Measurements from ENCODE around the gene MATN4.
"Not testable (repeated sequence)": the region's sequence is repeated elsewhere in the genome, so short reads cannot be mapped to it uniquely, and the experiment has no call there.

The MATN4 gene, protein sequence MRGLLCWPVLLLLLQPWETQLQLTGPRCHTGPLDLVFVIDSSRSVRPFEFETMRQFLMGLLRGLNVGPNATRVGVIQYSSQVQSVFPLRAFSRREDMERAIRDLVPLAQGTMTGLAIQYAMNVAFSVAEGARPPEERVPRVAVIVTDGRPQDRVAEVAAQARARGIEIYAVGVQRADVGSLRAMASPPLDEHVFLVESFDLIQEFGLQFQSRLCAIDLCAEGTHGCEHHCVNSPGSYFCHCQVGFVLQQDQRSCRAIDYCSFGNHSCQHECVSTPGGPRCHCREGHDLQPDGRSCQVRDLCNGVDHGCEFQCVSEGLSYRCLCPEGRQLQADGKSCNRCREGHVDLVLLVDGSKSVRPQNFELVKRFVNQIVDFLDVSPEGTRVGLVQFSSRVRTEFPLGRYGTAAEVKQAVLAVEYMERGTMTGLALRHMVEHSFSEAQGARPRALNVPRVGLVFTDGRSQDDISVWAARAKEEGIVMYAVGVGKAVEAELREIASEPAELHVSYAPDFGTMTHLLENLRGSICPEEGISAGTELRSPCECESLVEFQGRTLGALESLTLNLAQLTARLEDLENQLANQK

DNA sequence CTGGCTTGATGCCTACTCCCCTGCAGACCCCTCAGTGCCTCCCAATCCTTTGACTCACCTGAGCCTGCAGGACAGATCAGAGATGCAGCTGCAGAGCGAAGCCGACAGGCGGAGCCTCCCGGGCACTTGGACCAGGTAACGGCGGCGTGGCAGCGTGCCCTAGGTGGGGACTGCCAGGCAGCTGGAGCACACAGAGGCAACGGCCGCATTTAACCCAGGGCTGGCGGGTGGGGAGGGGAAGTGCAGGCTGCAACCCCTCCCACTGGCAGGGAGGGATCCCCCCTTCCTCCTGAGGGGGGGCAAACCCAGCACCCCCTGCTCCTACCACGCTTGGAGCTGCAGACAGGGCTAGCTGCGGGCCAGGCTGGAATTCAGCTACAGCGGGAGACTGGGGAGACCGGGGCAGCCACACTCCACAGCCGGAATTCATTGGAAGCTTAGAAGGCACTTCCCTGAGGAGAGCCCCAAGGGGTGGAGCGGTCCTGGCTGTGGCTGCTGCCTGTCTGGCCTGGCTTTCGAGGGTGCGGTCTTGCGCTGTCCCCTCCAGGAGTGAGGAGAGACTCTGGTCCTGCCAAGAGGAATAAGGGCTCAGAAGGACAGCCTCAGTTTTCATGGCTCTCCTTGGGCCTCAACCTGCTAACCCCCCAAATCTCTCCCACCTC is at the start of gene MATN4:
MATN4 (minus strand) TSS at position 183 of the 662 bp plus-strand sequence. CDS start 2,717 bp downstream, outside the sequence.
- no peaks in the 10 kb centered on the region for H3K9me3 Mint-ChIP-seq
- no peak within 1 kb of the TSS for H3K4me3 Mint-ChIP-seq
- no peak within 1 kb of the TSS for H3K27ac Mint-ChIP-seq
- H3K36me3 Mint-ChIP-seq, result no peaks in the 10 kb centered on the region
- DNase-seq (ENCODE audit: low spot score in 2 of 2) (peak in 1 of 2 donors; percentile 41), ATAC-seq (no peak)
- peaks cover 16% of the 10 kb centered on the region for H3K4me1 Mint-ChIP-seq

DNA sequence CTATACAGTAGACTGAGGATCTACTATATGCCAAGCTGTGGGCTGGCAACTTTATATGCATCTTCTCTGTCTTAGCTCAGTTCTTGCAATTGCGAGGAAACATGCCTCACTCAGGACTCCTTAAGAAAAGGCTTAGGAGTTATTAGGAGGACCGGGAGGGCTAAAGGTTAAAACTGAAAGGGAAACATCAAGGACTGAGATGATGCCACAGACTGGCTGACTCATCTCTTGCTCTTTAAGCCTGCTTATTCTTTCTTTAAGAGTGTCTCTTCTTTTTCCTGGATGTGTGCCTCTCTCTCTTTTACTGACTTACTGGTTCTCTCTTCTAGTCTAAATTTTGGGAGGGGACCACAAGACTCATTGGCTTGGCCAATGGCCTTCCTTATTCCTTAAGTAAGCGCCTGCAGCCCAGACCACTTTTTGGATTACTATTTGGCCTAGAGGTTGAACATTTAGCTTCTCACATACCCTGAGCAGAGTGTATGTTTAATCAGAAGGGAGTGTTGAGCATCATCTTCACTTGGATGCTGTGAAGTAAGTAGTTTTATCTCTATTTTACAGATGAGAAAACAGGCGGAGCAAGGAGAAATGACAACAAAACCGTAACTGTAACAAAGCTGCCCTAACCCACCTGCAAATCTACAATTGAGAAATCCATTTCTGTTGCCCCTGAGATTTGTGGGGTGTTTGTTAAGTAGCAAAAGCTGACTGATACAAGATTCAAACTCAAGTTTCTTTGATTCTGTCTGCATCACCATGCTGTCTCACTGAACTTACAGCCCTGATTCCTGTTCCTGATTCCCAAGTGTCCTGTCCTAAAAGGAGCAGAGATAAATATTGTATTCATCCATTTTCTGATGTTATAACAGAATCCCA is 47.3 kb upstream of the MATN4 start:
- Mint-ChIP-seq H3K4me1 (peaks cover 34% of the 10 kb centered on the region), H3K4me3 (peak overlapping the region; percentile 57), H3K36me3 (no peaks in the 10 kb centered on the region), H3K9me3 (no peaks in the 10 kb centered on the region), H3K27ac (peak overlapping the region; percentile 86)
- ATAC-seq (peak; percentile 85), DNase-seq (ENCODE audit: low spot score in 2 of 2) (no peak)

GRCh38 chr20:45354423-45355208 is 46.5 kb upstream of the MATN4 start:
- ATAC-seq (peak; percentile 73), DNase-seq (ENCODE audit: low spot score in 2 of 2) (no peak)
- Mint-ChIP-seq H3K27ac (peak overlapping the region; percentile 86), H3K36me3 (no peaks in the 10 kb centered on the region), H3K4me1 (peaks cover 34% of the 10 kb centered on the region), H3K9me3 (no peaks in the 10 kb centered on the region), H3K4me3 (peak overlapping the region; percentile 57)

DNA sequence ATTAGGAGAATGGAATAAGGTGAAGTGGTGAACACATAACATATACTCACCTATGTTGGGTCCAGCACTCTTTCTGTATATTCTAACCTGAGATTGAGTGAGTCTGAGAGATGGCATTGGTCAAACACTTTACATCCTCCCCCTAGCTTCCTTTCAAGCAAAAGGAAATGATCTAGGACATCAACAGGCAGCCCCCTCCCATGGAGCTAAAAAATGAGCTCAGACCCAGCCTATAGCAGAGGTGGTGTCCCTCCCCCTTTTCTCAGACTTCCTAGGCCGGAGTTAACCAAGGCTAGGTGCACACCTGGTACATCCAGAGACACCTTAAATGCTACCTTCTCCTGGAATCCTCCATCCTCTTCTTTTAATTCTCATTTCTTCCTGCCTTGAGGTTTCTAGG is 45.6 kb upstream of the MATN4 start:
- H3K4me1 Mint-ChIP-seq, result peaks cover 36% of the 10 kb centered on the region
- no peak for DNase-seq (ENCODE audit: low spot score in 2 of 2)
- H3K9me3 Mint-ChIP-seq, result no peaks in the 10 kb centered on the region
- ATAC-seq, result no peak
- peak overlapping the region; percentile 86 for H3K27ac Mint-ChIP-seq
- H3K4me3 Mint-ChIP-seq, result no peak overlapping the region
- peaks cover 2% of the 10 kb centered on the region for H3K36me3 Mint-ChIP-seq

DNA sequence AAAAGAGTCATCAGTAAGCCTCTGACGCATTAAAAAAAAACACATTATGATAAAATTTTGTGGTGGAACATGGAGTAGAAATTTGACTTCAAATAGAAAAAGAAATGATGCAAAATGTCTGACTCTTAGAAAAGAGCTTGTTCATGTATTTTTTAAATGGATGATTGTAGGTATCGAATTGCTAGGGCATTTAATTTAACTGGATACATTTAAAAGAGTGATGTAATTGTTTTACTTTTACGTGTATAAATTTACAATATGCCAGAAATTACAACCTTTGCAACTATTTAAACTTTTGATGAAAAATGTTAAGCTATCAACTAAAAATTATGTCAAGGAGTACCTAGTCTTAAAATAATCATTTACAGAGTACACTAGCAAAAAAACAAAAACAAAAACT is 44.6 kb upstream of the MATN4 start:
- Mint-ChIP-seq H3K36me3 (peaks cover 12% of the 10 kb centered on the region), H3K4me3 (no peak overlapping the region), H3K4me1 (peaks cover 41% of the 10 kb centered on the region), H3K9me3 (no peaks in the 10 kb centered on the region), H3K27ac (no peak overlapping the region)
- no peak for ATAC-seq
- no peak for DNase-seq (ENCODE audit: low spot score in 2 of 2)

DNA sequence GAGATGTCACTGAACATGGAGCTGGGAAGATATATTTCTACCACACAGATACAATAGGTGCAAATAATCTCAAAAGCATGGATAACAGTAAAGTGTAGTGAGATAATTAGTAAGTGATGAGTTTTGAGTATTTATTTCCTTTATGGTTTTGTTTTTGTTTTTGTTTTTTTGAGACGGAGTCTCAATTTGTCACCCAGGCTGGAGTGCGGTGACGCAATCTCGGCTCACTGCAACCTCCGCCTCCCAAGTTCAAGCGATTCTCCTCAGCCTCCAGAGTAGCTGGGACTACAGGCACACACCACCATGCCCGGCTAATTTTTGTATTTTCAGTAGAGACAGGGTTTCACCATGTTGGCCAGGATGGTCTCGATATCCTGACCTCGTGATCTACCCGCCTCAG is 42.7 kb upstream of the MATN4 start:
- H3K27ac Mint-ChIP-seq; DNase-seq (ENCODE audit: low spot score in 2 of 2); H3K9me3 Mint-ChIP-seq; ATAC-seq; H3K4me3 Mint-ChIP-seq: not testable (repeated sequence)
- H3K4me1 Mint-ChIP-seq, result peaks cover 49% of the 10 kb centered on the region
- H3K36me3 Mint-ChIP-seq, result peaks cover 30% of the 10 kb centered on the region

- no peak overlapping the region for H3K4me3 Mint-ChIP-seq
- no peak overlapping the region for H3K27ac Mint-ChIP-seq
- peaks cover 49% of the 10 kb centered on the region for H3K4me1 Mint-ChIP-seq
- H3K36me3 Mint-ChIP-seq, result peaks cover 36% of the 10 kb centered on the region
- ATAC-seq, result no peak
- DNase-seq (ENCODE audit: low spot score in 2 of 2), result no peak
- no peaks in the 10 kb centered on the region for H3K9me3 Mint-ChIP-seq
These were observed 42.1 kb upstream of the MATN4 start for GRCh38 chr20:45350217-45350616.

DNA sequence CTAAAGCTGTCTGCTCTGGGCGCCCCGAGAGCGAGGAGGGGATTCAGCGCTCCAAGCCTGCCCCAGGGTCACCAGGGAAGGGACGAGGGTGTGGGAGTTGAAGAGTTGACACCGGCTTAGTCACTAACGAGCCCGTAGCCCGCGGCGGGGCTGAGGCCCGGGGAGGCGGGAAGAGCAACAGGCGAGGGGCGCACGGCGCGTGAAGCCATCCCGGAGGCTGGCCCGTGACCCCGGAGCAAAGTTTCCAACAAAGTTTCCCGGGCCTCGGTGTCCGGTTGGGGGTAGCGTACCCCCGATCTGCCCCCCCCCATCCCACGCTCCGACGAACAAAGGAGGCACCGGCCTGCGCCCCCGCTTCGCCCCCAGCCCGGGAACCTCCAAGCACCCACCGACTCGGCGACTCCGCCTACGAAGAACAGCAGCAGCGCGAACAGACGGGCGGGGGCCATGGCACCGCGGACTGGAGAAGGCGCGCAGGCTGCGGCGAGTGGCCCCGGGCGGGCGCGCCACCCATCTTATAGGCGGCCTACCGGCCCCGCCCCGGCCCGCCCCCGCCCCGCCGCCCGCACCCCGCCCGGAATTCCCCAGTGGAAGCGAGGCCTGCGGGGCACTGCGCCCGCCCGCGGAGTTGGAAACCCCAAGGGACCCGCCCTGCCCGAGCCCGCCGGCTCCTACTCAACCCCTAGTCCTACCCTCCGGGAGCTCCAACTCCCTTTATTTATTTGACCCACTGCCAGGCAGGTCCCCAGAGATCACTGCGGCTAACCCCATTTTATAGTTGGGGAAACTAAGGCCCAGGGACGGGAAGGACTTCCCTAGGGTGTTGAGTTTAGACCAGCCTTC is 40.1 kb upstream of the MATN4 start, which contains the start of gene SDC4:
SDC4 (minus strand) TSS at position 489 of the 843 bp plus-strand sequence; CDS start at position 449, 40 bp downstream.
- DNase-seq (ENCODE audit: low spot score in 2 of 2) (peak; percentile 62 to 81), ATAC-seq (peak; percentile 87)
- Mint-ChIP-seq H3K4me1 (peaks cover 44% of the 10 kb centered on the region), H3K9me3 (no peaks in the 10 kb centered on the region), H3K36me3 (peaks cover 43% of the 10 kb centered on the region), H3K4me3 (peak within 1 kb of the TSS; percentile 86), H3K27ac (peak within 1 kb of the TSS; percentile 92)

- peaks cover 44% of the 10 kb centered on the region for H3K4me1 Mint-ChIP-seq
- ATAC-seq (peak; percentile 29), DNase-seq (ENCODE audit: low spot score in 2 of 2) (no peak)
- peak overlapping the region; percentile 92 for H3K27ac Mint-ChIP-seq
- peaks cover 43% of the 10 kb centered on the region for H3K36me3 Mint-ChIP-seq
- peak overlapping the region; percentile 86 for H3K4me3 Mint-ChIP-seq
- H3K9me3 Mint-ChIP-seq, result no peaks in the 10 kb centered on the region
These were observed 39.3 kb upstream of the MATN4 start for GRCh38 chr20:45347297-45347935.

- Mint-ChIP-seq H3K27ac (peak overlapping the region; percentile 92), H3K4me1 (peaks cover 44% of the 10 kb centered on the region), H3K36me3 (peaks cover 48% of the 10 kb centered on the region), H3K9me3 (no peaks in the 10 kb centered on the region), H3K4me3 (peak overlapping the region; percentile 86)
- no peak for ATAC-seq
- no peak for DNase-seq (ENCODE audit: low spot score in 2 of 2)
These were observed 38.8 kb upstream of the MATN4 start for GRCh38 chr20:45346851-45347250.

DNA sequence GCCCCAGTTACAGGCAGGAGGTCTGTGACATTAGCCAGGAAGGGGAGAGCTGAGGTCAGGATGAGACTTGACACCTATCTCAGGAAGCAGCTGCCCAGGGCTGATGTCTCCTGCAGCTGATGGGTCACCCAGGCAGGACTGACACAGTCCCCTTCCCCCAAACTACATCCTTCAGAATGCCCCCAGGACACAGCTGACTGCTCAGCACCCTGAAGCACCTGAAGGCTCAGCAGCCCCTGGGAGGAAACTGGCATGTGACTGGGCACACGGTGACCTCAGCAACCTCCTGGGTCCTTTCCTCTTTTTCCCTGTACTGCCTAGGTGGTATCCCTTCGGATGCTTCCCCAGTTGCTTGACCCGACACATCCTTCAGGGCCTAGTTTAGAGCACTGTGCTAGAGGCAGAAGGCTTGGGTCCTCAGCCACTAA is 38.2 kb upstream of the MATN4 start:
- peak overlapping the region; percentile 86 for H3K4me3 Mint-ChIP-seq
- H3K27ac Mint-ChIP-seq, result peak overlapping the region; percentile 92
- no peaks in the 10 kb centered on the region for H3K9me3 Mint-ChIP-seq
- peaks cover 53% of the 10 kb centered on the region for H3K36me3 Mint-ChIP-seq
- H3K4me1 Mint-ChIP-seq, result peaks cover 44% of the 10 kb centered on the region
- DNase-seq (ENCODE audit: low spot score in 2 of 2), result no peak
- no peak for ATAC-seq

DNA sequence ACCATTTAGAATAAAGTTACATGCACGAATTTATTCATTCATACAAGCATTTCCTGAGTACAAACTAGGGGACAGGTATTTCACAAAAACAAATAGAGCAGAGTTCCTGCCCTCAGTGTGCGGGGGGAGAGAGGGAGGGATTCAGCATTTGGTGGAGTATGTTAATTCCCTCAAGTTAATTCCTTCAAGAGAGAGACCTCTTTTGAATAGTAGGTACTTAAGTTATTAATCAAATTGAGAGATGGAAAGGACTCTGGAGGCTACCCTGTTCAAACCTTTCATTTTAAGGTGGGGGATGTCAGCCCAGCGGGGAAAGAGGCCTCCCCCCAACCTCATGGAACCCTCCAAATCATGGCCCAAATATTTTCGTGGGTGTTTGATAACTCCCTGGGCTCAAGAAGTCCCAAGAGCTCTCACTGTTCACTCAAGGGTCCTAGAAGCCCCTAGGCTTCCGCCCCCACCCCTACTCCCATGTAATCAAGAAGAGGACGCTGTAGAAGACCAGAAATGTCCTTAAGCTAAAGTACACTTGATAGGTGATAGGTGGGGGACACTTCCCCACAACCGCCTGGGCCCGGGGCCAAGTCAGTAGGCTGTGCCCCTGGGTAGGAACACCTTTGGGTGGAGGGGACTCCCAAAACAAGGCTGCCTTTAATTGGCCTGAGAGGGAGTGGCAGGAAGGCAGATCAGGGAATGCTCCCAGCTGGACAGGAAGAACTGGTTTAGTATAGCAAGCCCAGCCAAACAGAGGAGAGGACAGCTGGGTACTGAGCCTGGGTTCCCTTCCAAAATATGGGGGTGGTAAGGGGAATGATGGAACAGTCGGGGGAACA is 37.2 kb upstream of the MATN4 start:
- ATAC-seq, result no peak
- no peak for DNase-seq (ENCODE audit: low spot score in 2 of 2)
- peak overlapping the region; percentile 86 for H3K4me3 Mint-ChIP-seq
- H3K9me3 Mint-ChIP-seq, result no peaks in the 10 kb centered on the region
- peaks cover 63% of the 10 kb centered on the region for H3K36me3 Mint-ChIP-seq
- peak overlapping the region; percentile 74 for H3K27ac Mint-ChIP-seq
- H3K4me1 Mint-ChIP-seq, result peaks cover 53% of the 10 kb centered on the region
